Spleen (tissue), 11 donors: ENCODE measurements around the gene DNER. TPM values are rescaled to one million over a fixed set of nuclear protein-coding genes. Genes with fewer than 3 reads are reported as not detected.

ENCODE experiments used
- DNase-seq: peaks from one replicate; pipeline ENCODE4 v3.0.0-alpha.2; 2020
- H3K27ac ChIP-seq, 8 donors: fragments of 200-600 bp; sonication (generic) in 7 of 8; 1 replicate in 4 of 8; 2 replicates in 4 of 8; pipeline versions ENCODE4 v1.5.0 to v1.8.0; 2016 to 2021; ENCODE audit warnings: inconsistent platforms in 4 of 8, mild to moderate bottlenecking in 4 of 8, moderate library complexity in 1 of 8
- H3K27me3 ChIP-seq, 7 donors: fragments of 200-600 bp; sonication (generic) in 6 of 7; replicated peaks in 1 of 7; 1 replicate in 4 of 7; 2 replicates in 3 of 7; pipeline versions ENCODE4 v1.5.0 to v1.8.0; 2016 to 2021; ENCODE audit warnings: inconsistent platforms in 3 of 7, mild to moderate bottlenecking in 1 of 7
- H3K36me3 ChIP-seq, 6 donors: fragments of 200-600 bp; sonication (generic) in 5 of 6; 1 replicate in 4 of 6; 2 replicates in 2 of 6; pipeline versions ENCODE4 v1.5.0 to v1.8.0; 2016 to 2021; ENCODE audit warnings: inconsistent platforms in 2 of 6
- H3K4me1 ChIP-seq, 6 donors: fragments of 200-600 bp; sonication (generic) in 5 of 6; 1 replicate in 3 of 6; 2 replicates in 3 of 6; pipeline versions ENCODE4 v1.5.0 to v1.8.0; 2016 to 2021; ENCODE audit warnings: inconsistent platforms in 3 of 6
- H3K4me3 ChIP-seq, 8 donors: fragments of 200-600 bp; sonication (generic) in 7 of 8; 1 replicate in 4 of 8; 2 replicates in 4 of 8; pipeline versions ENCODE4 v1.5.0 to v1.8.0; 2016 to 2021; ENCODE audit warnings: inconsistent platforms in 4 of 8, mild to moderate bottlenecking in 4 of 8, moderate library complexity in 2 of 8
- H3K9me3 ChIP-seq, 8 donors: fragments of 200-600 bp; sonication (generic) in 7 of 8; 1 replicate in 4 of 8; 2 replicates in 4 of 8; pipeline versions ENCODE4 v1.5.0 to v1.8.0; 2016 to 2021; ENCODE audit warnings: inconsistent platforms in 4 of 8
- POLR2A ChIP-seq, 3 donors: fragments of 450-650 bp; IDR thresholded peaks; one replicate each; pipeline ENCODE4 v1.5.1; 2017; ENCODE audit warnings: antibody characterized with exemption in 3 of 3, mild to moderate bottlenecking in 1 of 3
- POLR2AphosphoS5 ChIP-seq, 3 donors: sonication (generic); formaldehyde crosslinking; IDR thresholded peaks; one replicate each; pipeline ENCODE4 v1.5.1; 2017; ENCODE audit warnings: antibody characterized with exemption in 3 of 3
- WGBS, 5 donors: extraction: QIAGEN DNeasy Blood & Tissue Kit in 3 of 5; methylation state at CpG; one replicate each; pipeline versions ENCODE4 v1.1.5 to v1.1.7; 2013 to 2018; 5-methylcytosine and 5-hydroxymethylcytosine counted together
- intact Hi-C: fragments of 100-400 bp; cut with DNase I; formaldehyde crosslinking; loops from one replicate; pipeline ENCODE4 v1.15.0; 2023; ENCODE audit warnings: low total_unique reads
- polyA plus RNA-seq, 3 donors: library from polyadenylated mRNA; stranded (reverse); fragments of 200-250 nt; gene quantifications; one replicate each; pipeline ENCODE4 v1.2.1, GENCODE V29; 2013
- total RNA-seq, 7 donors: library from RNA; depleted of rRNA in 3 of 7; stranded (reverse); fragments of >200 nt in 3 of 7; fragmentation: NEBNext Ultra II Directional in 4 of 7; extraction: Animal tissue kit (Norgen Biotek cat#: 25700) in 4 of 7; gene quantifications; one replicate each; pipeline versions ENCODE4 v1.1.0 to v1.2.1, GENCODE V29; 2016 to 2021
- TF ChIP-seq, protein P1 (sequence below), 11 experiments: fragments of 200-600 bp in 7 of 11; fragments of 450-650 bp in 4 of 11; sonication (generic) in 4 of 11; IDR thresholded peaks in 8 of 11; conservative IDR thresholded peaks in 3 of 11; 1 replicate in 7 of 11; 2 replicates in 4 of 11; pipeline versions ENCODE4 v1.4.0 to v1.8.0; 2016 to 2021; ENCODE audit warnings: antibody characterized with exemption in 11 of 11, inconsistent platforms in 4 of 11, mild to moderate bottlenecking in 1 of 11
- donor health status: healthy with polysubstance abuse.
- donor health status: DM: no; HTN: no; CAD: no; lungs with moderate emphysema.
- donor health status: DM: no; HTN: no; CAD: no.
- donor health status: Bipolar disorder and iron deficiency.
- donor health status: healthy.
- donor health status: DM: no; HTN: no; CAD: no.
- donor health status: DM: yes; HTN: yes; CAD: no.

The DNER gene
- total and polyA plus RNA-seq, 10 donors = 0.03 to 0.58 (median 0.26) TPM; not detected in 3

DNA sequence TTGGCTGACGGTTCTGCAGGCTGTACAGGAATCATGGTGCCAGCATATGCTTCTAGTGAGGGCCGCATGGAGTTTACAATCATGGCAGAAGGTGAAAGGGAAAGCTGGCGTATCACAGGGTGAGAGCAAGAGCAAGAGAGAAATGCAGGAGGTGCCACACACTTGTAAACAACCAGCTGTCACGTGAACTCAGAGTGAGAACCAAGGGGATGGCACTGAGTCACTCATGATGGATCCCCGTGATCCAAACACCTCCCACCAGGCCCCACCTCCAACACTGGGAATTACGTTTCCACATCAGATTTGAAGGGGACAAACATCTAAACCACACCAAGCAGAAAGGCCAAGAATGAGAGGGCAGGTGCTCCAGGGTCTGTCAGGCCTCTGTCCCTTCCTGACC lies 258.3 kb downstream of the DNER start:
- no peak for TF ChIP-seq POLR2AphosphoS5 (IDR thresholded peaks at IDR 0.05)
- TF ChIP-seq POLR2A (IDR thresholded peaks at IDR 0.05) = no peak
- TF ChIP-seq, protein P1, sequence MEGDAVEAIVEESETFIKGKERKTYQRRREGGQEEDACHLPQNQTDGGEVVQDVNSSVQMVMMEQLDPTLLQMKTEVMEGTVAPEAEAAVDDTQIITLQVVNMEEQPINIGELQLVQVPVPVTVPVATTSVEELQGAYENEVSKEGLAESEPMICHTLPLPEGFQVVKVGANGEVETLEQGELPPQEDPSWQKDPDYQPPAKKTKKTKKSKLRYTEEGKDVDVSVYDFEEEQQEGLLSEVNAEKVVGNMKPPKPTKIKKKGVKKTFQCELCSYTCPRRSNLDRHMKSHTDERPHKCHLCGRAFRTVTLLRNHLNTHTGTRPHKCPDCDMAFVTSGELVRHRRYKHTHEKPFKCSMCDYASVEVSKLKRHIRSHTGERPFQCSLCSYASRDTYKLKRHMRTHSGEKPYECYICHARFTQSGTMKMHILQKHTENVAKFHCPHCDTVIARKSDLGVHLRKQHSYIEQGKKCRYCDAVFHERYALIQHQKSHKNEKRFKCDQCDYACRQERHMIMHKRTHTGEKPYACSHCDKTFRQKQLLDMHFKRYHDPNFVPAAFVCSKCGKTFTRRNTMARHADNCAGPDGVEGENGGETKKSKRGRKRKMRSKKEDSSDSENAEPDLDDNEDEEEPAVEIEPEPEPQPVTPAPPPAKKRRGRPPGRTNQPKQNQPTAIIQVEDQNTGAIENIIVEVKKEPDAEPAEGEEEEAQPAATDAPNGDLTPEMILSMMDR (IDR thresholded peaks at IDR 0.05 in 8 of 11, conservative IDR thresholded peaks at IDR 0.05 in 3 of 11) = no peak
- no peaks in the 10 kb centered on the region for H3K9me3 ChIP-seq
- H3K27me3 ChIP-seq = no peaks in the 10 kb centered on the region
- H3K27ac ChIP-seq = no peak overlapping the region
- no peak for DNase-seq
- no peaks in the 10 kb centered on the region for H3K36me3 ChIP-seq
- no peak overlapping the region for H3K4me3 ChIP-seq
- whole genome bisulfite sequencing, 5 donors = 85 to 90% (median 86%) methylated on average over 6 of the region's 6 CpGs
- no peaks in the 10 kb centered on the region for H3K4me1 ChIP-seq
- intact Hi-C loops = no loop called here

DNA sequence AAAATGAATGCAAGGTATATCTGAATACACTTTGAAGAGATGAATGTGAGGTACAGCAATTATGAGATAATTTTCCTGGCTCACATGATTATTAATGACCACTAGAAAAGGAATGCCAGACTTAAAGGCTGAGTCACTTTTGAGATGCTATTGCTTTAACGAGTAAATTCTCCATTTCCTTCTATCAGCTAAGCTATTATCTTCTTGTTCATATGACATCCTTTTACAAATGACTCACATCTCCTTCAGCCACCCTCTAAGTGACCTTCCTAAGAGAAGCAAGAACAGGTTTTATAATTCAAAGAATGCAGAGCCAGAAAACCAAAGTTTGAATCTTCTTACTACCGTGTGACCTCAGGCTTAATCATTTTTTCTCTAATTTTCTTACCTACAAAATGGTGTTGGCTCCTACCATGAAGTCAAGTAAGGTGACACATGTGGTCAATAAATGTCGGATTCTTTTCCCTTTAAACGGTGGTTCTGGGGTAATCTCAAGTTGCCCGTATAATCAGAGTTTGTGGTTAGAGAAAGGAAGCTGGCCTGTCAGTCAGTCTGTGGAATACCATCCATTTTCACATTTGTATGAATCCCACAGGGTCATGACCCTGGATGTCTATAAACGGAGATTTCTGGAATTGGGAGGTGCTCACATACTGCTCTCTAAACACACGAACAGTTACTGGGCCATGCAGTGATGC lies 259.3 kb downstream of the DNER start:
- 60 to 73% (median 63%) methylated on average over 7 of the region's 7 CpGs for WGBS, 5 donors
- no peaks in the 10 kb centered on the region for H3K4me1 ChIP-seq

DNA sequence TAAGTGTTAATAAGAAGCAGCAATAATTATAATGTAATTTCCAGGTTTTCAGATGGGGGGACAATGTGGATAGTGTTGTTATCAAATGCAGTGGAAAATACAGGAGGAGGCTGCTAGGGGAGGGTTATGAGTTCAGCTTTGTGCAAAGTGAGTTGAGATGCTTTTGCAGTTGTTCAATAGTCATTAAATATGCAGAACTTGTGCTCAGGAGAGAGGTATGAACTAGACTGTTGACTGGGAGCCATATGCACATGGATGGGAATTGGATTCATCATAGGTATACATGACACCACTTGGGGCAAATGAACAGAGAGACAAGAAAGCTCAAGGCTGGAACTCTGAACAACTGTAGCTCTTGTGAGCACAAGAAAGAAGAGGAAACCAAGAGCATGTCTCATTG lies 261.1 kb downstream of the DNER start:
- Histone ChIP-seq H3K36me3 (no peaks in the 10 kb centered on the region), H3K4me1 (no peaks in the 10 kb centered on the region), H3K9me3 (no peaks in the 10 kb centered on the region), H3K27ac (no peak overlapping the region), H3K4me3 (no peak overlapping the region), H3K27me3 (no peaks in the 10 kb centered on the region)
- no peak for DNase-seq
- TF ChIP-seq POLR2A (IDR thresholded peaks at IDR 0.05) (no peak), POLR2AphosphoS5 (IDR thresholded peaks at IDR 0.05) (no peak)
- TF ChIP-seq, protein P1 (IDR thresholded peaks at IDR 0.05 in 8 of 11, conservative IDR thresholded peaks at IDR 0.05 in 3 of 11) = no peak
- intact Hi-C loops = no loop called here

More for the DNA sequence above, 259.3 kb downstream of the DNER start:
- intact Hi-C loops = no loop called here
- Histone ChIP-seq H3K4me3 (no peak overlapping the region), H3K9me3 (no peaks in the 10 kb centered on the region), H3K27ac (no peak overlapping the region), H3K36me3 (no peaks in the 10 kb centered on the region), H3K27me3 (no peaks in the 10 kb centered on the region)
- TF ChIP-seq POLR2A (IDR thresholded peaks at IDR 0.05) (no peak), POLR2AphosphoS5 (IDR thresholded peaks at IDR 0.05) (no peak)
- TF ChIP-seq, protein P1 (IDR thresholded peaks at IDR 0.05 in 8 of 11, conservative IDR thresholded peaks at IDR 0.05 in 3 of 11) = no peak
- DNase-seq = no peak

DNA sequence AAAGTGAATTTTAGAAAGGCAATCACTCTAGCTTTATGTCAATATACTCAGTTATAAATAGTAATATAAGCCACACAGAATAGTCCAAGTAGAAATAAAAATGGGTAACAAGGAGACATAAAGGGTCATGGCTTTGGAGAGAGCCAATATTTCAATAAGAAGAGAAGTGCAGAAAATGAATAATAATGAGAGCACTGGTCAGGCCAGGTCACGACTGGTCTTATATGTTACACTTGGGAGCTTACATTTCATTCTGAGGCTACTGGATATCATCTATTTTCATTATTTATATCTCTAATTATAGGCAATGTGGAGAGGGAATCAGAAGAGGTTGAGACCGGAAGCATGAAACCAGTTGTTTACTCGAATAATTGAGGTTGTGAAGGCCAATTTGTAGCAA lies 262.5 kb downstream of the DNER start:
- no peaks in the 10 kb centered on the region for H3K36me3 ChIP-seq
- intact Hi-C loops = no loop called here
- H3K27ac ChIP-seq = no peak overlapping the region
- no peaks in the 10 kb centered on the region for H3K27me3 ChIP-seq
- no peaks in the 10 kb centered on the region for H3K4me1 ChIP-seq
- H3K9me3 ChIP-seq = no peaks in the 10 kb centered on the region
- H3K4me3 ChIP-seq = no peak overlapping the region
- DNase-seq = no peak
- TF ChIP-seq, protein P1 (IDR thresholded peaks at IDR 0.05 in 8 of 11, conservative IDR thresholded peaks at IDR 0.05 in 3 of 11) = no peak
- TF ChIP-seq POLR2AphosphoS5 (IDR thresholded peaks at IDR 0.05) (no peak), POLR2A (IDR thresholded peaks at IDR 0.05) (no peak)
- 83 to 94% (median 84%) methylated on average over 3 of the region's 3 CpGs for WGBS, 5 donors
